Neural progenitor cell (in vitro differentiated cells): ENCODE measurements around the gene RGS3. TPM values are rescaled to one million over a fixed set of nuclear protein-coding genes. Genes with fewer than 3 reads are reported as not detected.

ENCODE experiments used
- DNase-seq: peaks from one replicate; pipeline ENCODE4 v3.0.0-alpha.2; 2016; ENCODE audit warnings: low spot score
- H2AFZ ChIP-seq: fragments of 200-600 bp; sonication (generic); replicated peaks from 2 replicates; pipeline ENCODE4 v1.6.1; 2016; ENCODE audit warnings: antibody characterized with exemption
- H3F3A ChIP-seq: fragments of 200-600 bp; sonication (generic); 2 replicates; pipeline ENCODE4 v1.6.1; 2016; ENCODE audit warnings: antibody characterized with exemption, low read depth
- H3K27ac ChIP-seq: fragments of 200-600 bp; sonication (generic); 2 replicates; pipeline ENCODE4 v1.5.1; 2016; ENCODE audit warnings: mild to moderate bottlenecking
- H3K27me3 ChIP-seq: fragments of 200-600 bp; sonication (generic); 2 replicates; pipeline ENCODE4 v1.6.1; 2016; ENCODE audit warnings: mild to moderate bottlenecking, moderate library complexity
- H3K36me3 ChIP-seq: fragments of 200-600 bp; sonication (generic); 2 replicates; pipeline ENCODE4 v1.5.1; 2016
- H3K4me1 ChIP-seq: fragments of 200-600 bp; sonication (generic); 2 replicates; pipeline ENCODE4 v1.6.1; 2016; ENCODE audit warnings: mixed run types
- H3K4me2 ChIP-seq: fragments of 200-600 bp; sonication (generic); 2 replicates; pipeline ENCODE4 v1.6.1; 2016
- H3K4me3 ChIP-seq: fragments of 200-600 bp; sonication (generic); 2 replicates; pipeline ENCODE4 v1.5.1; 2016
- H3K79me2 ChIP-seq: fragments of 200-600 bp; sonication (generic); 2 replicates; pipeline ENCODE4 v1.6.1; 2016; ENCODE audit warnings: low read depth
- H3K9ac ChIP-seq: fragments of 200-600 bp; sonication (generic); 2 replicates; pipeline ENCODE4 v1.6.1; 2016
- H3K9me3 ChIP-seq: fragments of 200-600 bp; sonication (generic); 2 replicates; pipeline ENCODE4 v1.5.1; 2016; ENCODE audit warnings: low read depth
- H4K20me1 ChIP-seq: fragments of 200-600 bp; sonication (generic); 2 replicates; pipeline ENCODE4 v1.6.1; 2016; ENCODE audit warnings: low read depth
- H3K27ac Mint-ChIP-seq: 3 replicates; pipeline ENCODE4 v1.8.0; 2021; ENCODE audit warnings: mixed read lengths
- H3K27me3 Mint-ChIP-seq: 2 replicates; pipeline ENCODE4 v1.8.0; 2022; ENCODE audit warnings: low read depth, mild to moderate bottlenecking, inconsistent platforms, moderate library complexity, mixed read lengths; ENCODE audit not compliant: insufficient read depth
- H3K36me3 Mint-ChIP-seq: 3 replicates; pipeline ENCODE4 v1.8.0; 2021; ENCODE audit warnings: mixed read lengths
- H3K4me1 Mint-ChIP-seq: 3 replicates; pipeline ENCODE4 v1.8.0; 2021; ENCODE audit warnings: mixed read lengths
- H3K4me3 Mint-ChIP-seq: 3 replicates; pipeline ENCODE4 v1.8.0; 2021; ENCODE audit warnings: mild to moderate bottlenecking, moderate library complexity, mixed read lengths
- H3K9me3 Mint-ChIP-seq: 3 replicates; pipeline ENCODE4 v1.8.0; 2020; ENCODE audit warnings: mixed read lengths
- CTCF ChIP-seq: fragments of 200-600 bp; sonication (generic); IDR thresholded peaks from 2 replicates; pipeline ENCODE4 v1.5.1; 2017; ENCODE audit warnings: antibody characterized with exemption, mild to moderate bottlenecking
- EZH2 ChIP-seq: fragments of 200-600 bp; sonication (generic); IDR thresholded peaks from 2 replicates; pipeline ENCODE4 v1.6.1; 2017; ENCODE audit warnings: antibody characterized with exemption, mild to moderate bottlenecking, moderate library complexity
- EZH2phosphoT487 ChIP-seq: fragments of 200-600 bp; sonication (generic); IDR thresholded peaks from 2 replicates; pipeline ENCODE4 v1.6.1; 2017; ENCODE audit warnings: antibody characterized with exemption
- total RNA-seq: library from RNA; depleted of rRNA; stranded (reverse); fragments of >200 nt; gene quantifications from 2 replicates; pipeline ENCODE4 v1.2.3, GENCODE V29; 2015; ENCODE audit warnings: low replicate concordance

RGS3 gene
- total RNA-seq, 1 donor from 2014 or later: 30.3 TPM

- Mint-ChIP-seq H3K4me3 (no peak overlapping the region), H3K27ac (no peak overlapping the region), H3K36me3 (peaks cover 6% of the 10 kb centered on the region), H3K4me1 (peaks cover 24% of the 10 kb centered on the region), H3K9me3 (no peaks in the 10 kb centered on the region), H3K27me3 (peaks cover 6% of the 10 kb centered on the region)
- H3K4me1 ChIP-seq: peaks cover 24% of the 10 kb centered on the region
- no peak overlapping the region for H2AFZ ChIP-seq
- H3K4me3 ChIP-seq: no peak overlapping the region
- H4K20me1 ChIP-seq: no peaks in the 10 kb centered on the region
- H3K79me2 ChIP-seq: no peaks in the 10 kb centered on the region
- H3K27ac ChIP-seq: no peak overlapping the region
- H3K36me3 ChIP-seq: no peaks in the 10 kb centered on the region
- no peak for DNase-seq
- TF ChIP-seq CTCF (no peak), EZH2phosphoT487 (no peak), EZH2 (no peak)
- no peak overlapping the region for H3K9ac ChIP-seq
- H3K9me3 ChIP-seq: no peaks in the 10 kb centered on the region
- no peaks in the 10 kb centered on the region for H3F3A ChIP-seq
- no peaks in the 10 kb centered on the region for H3K27me3 ChIP-seq
- H3K4me2 ChIP-seq: no peak overlapping the region
Measured at GRCh38 chr9:113481176-113481787, 17.8 kb downstream of the RGS3 start.

GRCh38 chr9:113482341-113482740, 18.8 kb downstream of the RGS3 start:
- peaks cover 6% of the 10 kb centered on the region for H3K27me3 Mint-ChIP-seq
- H3K4me1 Mint-ChIP-seq: peaks cover 24% of the 10 kb centered on the region
- H3K27ac ChIP-seq: no peak overlapping the region
- H2AFZ ChIP-seq: no peak overlapping the region
- H4K20me1 ChIP-seq: no peaks in the 10 kb centered on the region
- no peak overlapping the region for H3K4me3 ChIP-seq
- DNase-seq: no peak
- no peak overlapping the region for H3K4me3 Mint-ChIP-seq
- H3K79me2 ChIP-seq: no peaks in the 10 kb centered on the region
- H3K9me3 Mint-ChIP-seq: no peaks in the 10 kb centered on the region
- H3K36me3 ChIP-seq: no peaks in the 10 kb centered on the region
- peaks cover 8% of the 10 kb centered on the region for H3K36me3 Mint-ChIP-seq
- H3K9ac ChIP-seq: no peak overlapping the region
- H3K4me2 ChIP-seq: no peak overlapping the region
- TF ChIP-seq EZH2: no peak
- TF ChIP-seq EZH2phosphoT487: no peak
- TF ChIP-seq CTCF: no peak
- no peaks in the 10 kb centered on the region for H3F3A ChIP-seq
- H3K9me3 ChIP-seq: no peaks in the 10 kb centered on the region
- no peaks in the 10 kb centered on the region for H3K27me3 ChIP-seq
- H3K4me1 ChIP-seq: peaks cover 24% of the 10 kb centered on the region
- no peak overlapping the region for H3K27ac Mint-ChIP-seq

GRCh38 chr9:113482991-113483675, 19.6 kb downstream of the RGS3 start:
- Histone ChIP-seq H3K4me2 (no peak overlapping the region), H3F3A (no peaks in the 10 kb centered on the region), H3K9me3 (no peaks in the 10 kb centered on the region), H3K27ac (no peak overlapping the region), H4K20me1 (no peaks in the 10 kb centered on the region), H3K4me3 (no peak overlapping the region), H2AFZ (no peak overlapping the region), H3K36me3 (no peaks in the 10 kb centered on the region), H3K27me3 (no peaks in the 10 kb centered on the region), H3K4me1 (peaks cover 16% of the 10 kb centered on the region), H3K79me2 (no peaks in the 10 kb centered on the region), H3K9ac (no peak overlapping the region)
- Mint-ChIP-seq H3K36me3 (peaks cover 13% of the 10 kb centered on the region), H3K9me3 (no peaks in the 10 kb centered on the region), H3K27me3 (peaks cover 2% of the 10 kb centered on the region), H3K4me3 (no peak overlapping the region), H3K4me1 (peaks cover 21% of the 10 kb centered on the region), H3K27ac (no peak overlapping the region)
- no peak for DNase-seq
- TF ChIP-seq EZH2phosphoT487 (no peak), CTCF (no peak)
